CD1c-positive myeloid dendritic cell (primary cell): ENCODE data around the gene ZNF286A.
"Not testable (repeated sequence)": the region's sequence is repeated elsewhere in the genome, so short reads cannot be mapped to it uniquely, and the experiment has no call there.

Source experiments
- DNase-seq: peaks from one replicate; pipeline ENCODE4 v3.0.0-alpha.2; 2016; ENCODE audit errors: extremely low spot score

Gene ZNF286A

GRCh38 chr17:15698967-15699366, 585 bp upstream of the ZNF286A start:
- DNase-seq: not testable (repeated sequence)

- DNase-seq: not testable (repeated sequence)
These were observed 385 bp downstream of the ZNF286A start for GRCh38 chr17:15699937-15700336.

- not testable (repeated sequence) for DNase-seq
These were observed 4.7 kb downstream of the ZNF286A start for GRCh38 chr17:15704239-15704638.

- DNase-seq: not testable (repeated sequence)
These were observed 5.3 kb downstream of the ZNF286A start for GRCh38 chr17:15704813-15705212.

- DNase-seq: not testable (repeated sequence)
These were observed 9.3 kb downstream of the ZNF286A start for GRCh38 chr17:15708879-15709278.

- DNase-seq: not testable (repeated sequence)
These were observed 17.3 kb downstream of the ZNF286A start for GRCh38 chr17:15716601-15717563.

- DNase-seq: not testable (repeated sequence)
These were observed 31.0 kb downstream of the ZNF286A start for GRCh38 chr17:15730535-15730934.

- not testable (repeated sequence) for DNase-seq
These were observed 32.3 kb downstream of the ZNF286A start, which contains the start of gene TBC1D26 for GRCh38 chr17:15731900-15732299. Gene TBC1D26, plus strand, starts transcription at chr17:15732283. Its CDS starts 3,066 bp downstream, at chr17:15735349.

GRCh38 chr17:15733174-15733789, 33.7 kb downstream of the ZNF286A start:
- DNase-seq: not testable (repeated sequence)

- not testable (repeated sequence) for DNase-seq
These were observed 37.0 kb downstream of the ZNF286A start for GRCh38 chr17:15736578-15736977.

- DNase-seq: no peak
These were observed 38.5 kb downstream of the ZNF286A start for GRCh38 chr17:15738066-15738465.

GRCh38 chr17:15739259-15739658, 39.7 kb downstream of the ZNF286A start:
- not testable (repeated sequence) for DNase-seq

- DNase-seq: not testable (repeated sequence)
These were observed 40.5 kb downstream of the ZNF286A start for GRCh38 chr17:15740041-15740440.

GRCh38 chr17:15740570-15741120, 41.1 kb downstream of the ZNF286A start:
- DNase-seq: no peak

- no peak for DNase-seq
These were observed 42.1 kb downstream of the ZNF286A start for GRCh38 chr17:15741624-15742023.

GRCh38 chr17:15742051-15742795, 42.7 kb downstream of the ZNF286A start:
- no peak for DNase-seq

- DNase-seq: no peak
These were observed 43.4 kb downstream of the ZNF286A start for GRCh38 chr17:15742921-15743320.

GRCh38 chr17:15744074-15744676, 44.6 kb downstream of the ZNF286A start:
- no peak for DNase-seq

GRCh38 chr17:15744885-15745284, 45.3 kb downstream of the ZNF286A start:
- DNase-seq: no peak

- DNase-seq: not testable (repeated sequence)
These were observed 49.9 kb downstream of the ZNF286A start for GRCh38 chr17:15749403-15749802.

GRCh38 chr17:15768865-15769533, 69.4 kb downstream of the ZNF286A start:
- DNase-seq: not testable (repeated sequence)
